ENCODE data around the gene EREG.

EREG gene

DNA sequence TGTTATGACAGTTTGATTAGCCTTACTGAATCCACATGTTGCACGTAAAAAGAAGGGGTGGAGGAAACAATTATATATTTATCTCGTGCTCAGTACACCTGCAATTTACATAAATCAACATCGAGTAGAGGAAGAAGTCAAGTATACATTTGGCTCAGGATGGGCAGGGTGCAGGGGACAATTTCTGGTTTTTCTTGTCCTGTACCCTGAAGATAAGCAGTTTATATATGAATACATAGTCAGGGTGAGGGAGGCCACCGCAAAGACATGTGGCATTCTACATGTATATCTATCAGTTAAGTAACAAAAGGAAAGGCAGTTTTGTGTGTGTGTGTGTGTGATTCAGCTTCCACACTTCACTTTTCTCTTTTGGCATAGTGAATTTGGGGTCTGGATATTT is 11.1 kb upstream of the EREG start:
- DNase-seq: no peak

GRCh38 chr4:74357965-74358364 is 7.0 kb upstream of the EREG start:
- DNase-seq: no peak

GRCh38 chr4:74361671-74362070 is 3.3 kb upstream of the EREG start:
- no peak for DNase-seq

DNA sequence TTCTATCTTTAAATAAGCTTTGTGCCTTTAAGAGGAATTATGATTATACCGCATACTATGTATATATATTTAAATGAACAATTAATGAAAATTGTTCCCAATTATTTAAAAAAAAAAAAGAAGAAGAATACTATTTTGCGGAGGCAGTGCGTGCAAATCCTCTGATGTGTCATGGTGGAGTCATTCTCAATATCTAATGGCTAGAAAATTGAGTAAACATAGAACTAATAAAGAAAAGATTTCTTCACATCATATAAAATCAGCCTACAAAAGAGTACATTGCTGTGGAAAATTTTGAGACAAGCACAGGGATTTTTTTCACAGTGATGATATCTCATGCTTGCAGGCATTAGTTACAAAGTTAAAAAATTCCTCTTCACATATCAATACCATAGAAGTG is 2.6 kb upstream of the EREG start:
- no peak for DNase-seq

- DNase-seq: no peak
Observed at GRCh38 chr4:74364256-74364651, 691 bp upstream of the EREG start.

DNA sequence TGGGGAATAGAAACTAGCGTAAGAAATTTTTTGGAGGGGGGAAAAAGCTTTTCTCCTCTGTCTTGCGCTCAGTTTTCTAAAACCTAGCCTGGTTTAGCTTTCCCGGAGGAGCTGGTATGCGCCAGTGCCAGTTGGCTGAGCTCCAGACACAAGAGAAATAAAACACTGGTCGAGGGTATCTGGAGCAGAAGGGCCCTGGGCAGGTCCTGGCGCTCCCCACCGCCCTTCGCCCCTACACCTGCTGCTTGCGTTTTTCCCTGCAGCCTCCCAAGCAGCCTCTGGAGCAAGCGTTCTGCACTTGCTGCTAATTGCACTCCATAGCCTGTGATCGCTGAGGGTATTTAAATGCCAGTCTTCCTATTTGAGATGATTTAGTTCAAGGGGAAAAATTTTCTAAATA is 816 bp downstream of the EREG start:
- peak; percentile 21 for DNase-seq

GRCh38 chr4:74366367-74366911 is 1.5 kb downstream of the EREG start:
- no peak for DNase-seq

DNA sequence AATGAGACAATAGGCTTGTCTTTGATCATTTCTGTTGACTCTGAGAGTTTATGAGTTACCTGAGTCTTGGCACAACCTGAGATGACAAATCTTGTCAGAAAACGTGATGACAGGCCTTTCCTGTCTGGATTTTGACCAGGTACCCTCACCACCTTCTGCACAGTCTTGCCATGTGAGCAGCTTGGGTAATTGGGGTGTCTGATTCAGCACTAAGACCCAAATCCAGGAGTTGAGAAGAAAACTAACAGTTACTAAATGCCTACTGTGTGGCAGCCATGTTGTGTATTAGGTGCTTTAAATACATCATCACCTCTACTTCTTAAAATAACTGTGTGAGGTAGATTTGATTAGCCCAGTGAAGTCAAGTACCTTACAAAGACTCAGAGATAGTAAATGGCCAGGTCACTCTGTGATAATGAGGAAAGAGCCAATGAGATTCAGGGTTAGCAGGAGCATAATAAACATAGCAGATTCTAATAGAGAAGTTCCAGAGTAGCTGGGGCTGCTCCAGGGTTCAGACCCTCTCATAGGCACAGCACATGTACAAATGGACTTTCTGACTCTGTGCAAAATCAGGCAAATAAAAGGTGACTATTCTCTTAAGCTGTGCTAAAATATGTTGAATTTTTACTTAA is 2.8 kb downstream of the EREG start:
- no peak for DNase-seq

GRCh38 chr4:74368596-74368995 is 3.7 kb downstream of the EREG start:
- no peak for DNase-seq

DNA sequence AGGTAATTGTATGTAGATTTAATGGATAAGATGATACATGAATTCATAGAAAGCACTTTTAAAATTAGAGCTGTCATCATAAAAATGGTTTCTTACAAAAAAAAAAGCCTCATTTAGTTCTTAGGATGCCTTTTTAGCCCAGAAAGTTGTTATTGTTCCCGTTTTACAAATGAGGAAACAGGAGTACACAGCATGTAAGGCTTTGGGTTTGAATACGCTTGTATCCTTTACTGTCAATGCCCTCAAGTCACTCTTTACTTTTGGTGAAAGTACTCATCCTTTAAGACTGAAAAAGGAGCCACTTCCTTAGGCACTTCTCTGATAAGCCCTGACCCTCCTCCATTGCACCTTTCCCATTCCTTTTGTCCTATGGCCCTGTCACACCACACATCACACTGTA is 4.9 kb downstream of the EREG start:
- no peak for DNase-seq

GRCh38 chr4:74370912-74371311 is 6.0 kb downstream of the EREG start:
- no peak for DNase-seq

GRCh38 chr4:74374128-74374527 is 9.2 kb downstream of the EREG start:
- no peak for DNase-seq

DNA sequence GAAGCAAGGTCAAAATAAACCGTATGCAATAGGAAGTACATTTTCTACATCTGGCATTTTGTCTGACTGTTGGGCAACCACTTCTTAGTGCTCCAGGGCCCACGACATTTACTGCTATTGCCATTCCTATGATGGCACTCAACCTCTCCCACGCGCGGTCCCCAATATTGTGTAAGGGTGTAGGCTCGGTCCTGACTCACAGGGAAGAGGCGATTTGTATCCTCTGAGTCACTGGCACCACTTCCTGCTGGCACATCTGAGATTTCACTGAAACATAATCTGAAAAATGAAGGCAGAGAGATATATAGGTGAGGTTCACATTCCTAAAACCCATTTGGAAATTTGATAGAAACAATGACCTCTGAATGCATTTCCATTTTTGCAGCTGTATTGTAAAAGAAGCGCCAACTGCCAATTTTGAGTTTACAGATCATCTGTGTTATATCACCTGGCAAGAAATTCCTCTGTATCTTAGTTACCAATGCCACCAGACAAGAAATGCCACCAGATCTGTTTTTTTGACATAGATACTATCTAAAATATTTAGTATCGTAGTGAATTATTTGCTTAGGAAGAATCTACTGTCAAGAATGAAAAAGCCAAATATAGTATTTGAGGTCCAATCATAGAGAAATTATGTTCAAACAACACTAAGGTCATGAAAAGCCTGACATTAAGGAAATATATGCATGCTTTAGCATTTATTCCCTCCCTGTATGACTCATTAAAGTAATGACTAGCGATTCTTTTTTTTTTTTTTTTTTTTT is 9.8 kb downstream of the EREG start:
- no peak for DNase-seq

GRCh38 chr4:74375824-74376426 is 11.0 kb downstream of the EREG start:
- no peak for DNase-seq

- no peak for DNase-seq
Observed at GRCh38 chr4:74376888-74377483, 12.0 kb downstream of the EREG start.

GRCh38 chr4:74377714-74378113 is 12.8 kb downstream of the EREG start:
- no peak for DNase-seq

DNA sequence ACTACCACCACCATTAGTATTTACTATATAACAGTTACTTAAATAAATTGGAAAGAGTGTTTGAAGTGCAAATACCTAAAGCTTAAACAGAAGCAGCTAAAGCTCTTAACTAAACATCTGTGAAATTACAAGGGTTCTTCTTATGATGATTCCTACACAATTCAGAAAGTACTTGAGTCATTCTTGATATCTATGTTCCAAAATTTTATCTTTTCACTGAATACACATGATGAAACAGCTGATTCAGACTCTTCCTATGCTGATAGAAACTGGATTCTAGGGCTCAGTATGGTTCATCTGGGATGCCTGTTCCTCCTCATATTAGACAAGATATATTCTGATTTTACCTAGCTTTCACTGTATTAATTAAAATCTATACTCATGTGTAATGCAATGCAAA is 13.6 kb downstream of the EREG start:
- no peak for DNase-seq

GRCh38 chr4:74379912-74380311 is 15.0 kb downstream of the EREG start:
- DNase-seq: no peak

GRCh38 chr4:74385386-74385785 is 20.4 kb downstream of the EREG start:
- DNase-seq: no peak

GRCh38 chr4:74386159-74386558 is 21.2 kb downstream of the EREG start:
- no peak for DNase-seq

DNA sequence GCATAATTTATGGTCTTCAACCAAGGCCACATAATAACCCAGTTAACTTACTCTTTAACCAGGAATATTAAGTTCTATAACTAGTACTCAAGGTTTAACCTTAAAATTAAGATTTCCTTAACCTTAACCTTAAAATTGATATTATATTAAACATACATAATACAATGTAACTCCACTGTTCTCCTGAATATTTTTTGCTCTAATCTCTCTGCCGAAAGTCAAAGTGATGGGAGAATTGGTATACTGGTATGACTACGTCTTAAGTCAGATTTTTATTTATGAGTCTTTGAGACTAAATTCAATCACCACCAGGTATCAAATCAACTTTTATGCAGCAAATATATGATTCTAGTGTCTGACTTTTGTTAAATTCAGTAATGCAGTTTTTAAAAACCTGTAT is 22.8 kb downstream of the EREG start:
- DNase-seq: no peak

DNA sequence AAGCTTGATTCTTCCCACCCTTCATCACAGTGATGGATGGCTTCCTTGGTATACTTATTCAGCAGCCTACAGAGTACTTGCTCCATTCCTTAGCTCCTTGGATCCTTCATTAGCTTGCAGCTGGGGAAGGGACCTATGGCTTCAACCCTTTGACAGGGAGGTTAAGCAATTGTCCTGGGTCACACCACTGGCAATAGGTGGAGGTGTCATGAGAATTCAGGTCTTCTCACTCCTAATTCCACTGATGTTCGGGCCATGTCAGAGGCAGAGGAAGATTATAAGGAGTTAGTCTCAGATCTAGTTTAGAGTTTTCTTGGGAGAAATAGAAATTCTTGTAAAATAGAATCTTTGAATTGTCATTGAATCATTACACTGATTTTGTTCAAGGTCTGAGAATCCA is 24.5 kb downstream of the EREG start:
- DNase-seq: no peak

GRCh38 chr4:74390677-74391076 is 25.7 kb downstream of the EREG start:
- DNase-seq: no peak

DNA sequence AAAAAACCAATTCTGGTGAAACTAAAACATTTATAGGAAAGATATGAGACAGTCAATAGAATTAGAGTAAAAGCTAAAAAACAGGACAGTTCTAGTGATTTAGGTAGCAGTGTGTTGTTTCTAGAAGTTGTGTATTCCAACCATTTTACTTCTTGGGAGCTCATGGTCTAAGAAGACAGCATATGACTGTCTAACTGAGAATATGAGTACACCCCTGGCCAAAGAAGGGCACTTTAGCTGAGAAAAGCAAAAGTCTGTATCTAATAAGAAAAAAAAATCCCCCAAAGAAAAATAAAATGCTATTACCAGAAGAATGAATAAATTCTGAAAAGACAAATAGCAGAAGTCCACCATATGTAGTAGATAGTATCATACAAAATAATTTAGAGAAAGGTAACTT is 26.4 kb downstream of the EREG start:
- no peak for DNase-seq

Measured in femur (tissue), 1 donor.